NOMO-1 treated with DMSO at 0.1 percent for 48 hours (cell line): ENCODE data around the gene AMBRA1.

Experiments used
- DNase-seq: peaks from one replicate; lab custom pipeline; 2025; ENCODE audit not compliant: unreplicated experiment; lab: John Stamatoyannopoulos, UW

The AMBRA1 gene

GRCh38 chr11:46356924-46357482, 236.8 kb downstream of the AMBRA1 start:
- DNase-seq: peak; percentile 78

- no peak for DNase-seq
Measured at GRCh38 chr11:46353698-46354097, 240.1 kb downstream of the AMBRA1 start.

GRCh38 chr11:46352063-46352841, 241.6 kb downstream of the AMBRA1 start:
- DNase-seq: peak; percentile 22

- DNase-seq: no peak
Measured at GRCh38 chr11:46351606-46352005, 242.2 kb downstream of the AMBRA1 start.

GRCh38 chr11:46351148-46351547, 242.7 kb downstream of the AMBRA1 start:
- no peak for DNase-seq

GRCh38 chr11:46350695-46351094, 243.1 kb downstream of the AMBRA1 start:
- DNase-seq: no peak

GRCh38 chr11:46348566-46349401, 245.0 kb downstream of the AMBRA1 start:
- DNase-seq: no peak

GRCh38 chr11:46347637-46348311, 246.0 kb downstream of the AMBRA1 start:
- DNase-seq: no peak

GRCh38 chr11:46346886-46347636, 246.8 kb downstream of the AMBRA1 start, which contains the start of gene DGKZ:
Gene DGKZ (plus strand): TSS chr11:46347463. CDS start chr11:46347660, 197 bp downstream.
- DNase-seq: peak; percentile 74
